Measurements from ENCODE around the gene DCLK1.
"Not testable (repeated sequence)": the region's sequence is repeated elsewhere in the genome, so short reads cannot be mapped to it uniquely, and the experiment has no call there.

The DCLK1 gene

GRCh38 chr13:35983206-35983605, 148.0 kb downstream of the DCLK1 start:
- no peak for DNase-seq

- no peak for DNase-seq
These were observed 151.7 kb downstream of the DCLK1 start for GRCh38 chr13:35979361-35979951.

- peak; percentile 29 for DNase-seq
These were observed 152.4 kb downstream of the DCLK1 start for GRCh38 chr13:35978607-35979316.

GRCh38 chr13:35977060-35977459, 154.1 kb downstream of the DCLK1 start:
- DNase-seq, result no peak

- no peak for DNase-seq
These were observed 155.1 kb downstream of the DCLK1 start for GRCh38 chr13:35976126-35976525.

GRCh38 chr13:35966951-35967350, 164.2 kb downstream of the DCLK1 start:
- not testable (repeated sequence) for DNase-seq

GRCh38 chr13:35966024-35966423, 165.2 kb downstream of the DCLK1 start:
- no peak for DNase-seq

- no peak for DNase-seq
These were observed 165.8 kb downstream of the DCLK1 start for GRCh38 chr13:35965226-35965927.

- no peak for DNase-seq
These were observed 166.4 kb downstream of the DCLK1 start for GRCh38 chr13:35964863-35965180.

GRCh38 chr13:35964011-35964862, 166.9 kb downstream of the DCLK1 start:
- no peak for DNase-seq

- no peak for DNase-seq
These were observed 169.5 kb downstream of the DCLK1 start for GRCh38 chr13:35961461-35962220.

GRCh38 chr13:35961002-35961401, 170.2 kb downstream of the DCLK1 start:
- no peak for DNase-seq

GRCh38 chr13:35957996-35958395, 173.2 kb downstream of the DCLK1 start:
- no peak for DNase-seq

- no peak for DNase-seq
These were observed 173.9 kb downstream of the DCLK1 start for GRCh38 chr13:35957241-35957731.

- DNase-seq, result no peak
These were observed 175.1 kb downstream of the DCLK1 start for GRCh38 chr13:35956074-35956473.

- DNase-seq, result no peak
These were observed 177.0 kb downstream of the DCLK1 start for GRCh38 chr13:35954207-35954560.

GRCh38 chr13:35953537-35954206, 177.5 kb downstream of the DCLK1 start:
- no peak for DNase-seq

- DNase-seq, result no peak
These were observed 183.9 kb downstream of the DCLK1 start for GRCh38 chr13:35947315-35947714.

- DNase-seq, result no peak
These were observed 185.8 kb downstream of the DCLK1 start for GRCh38 chr13:35945368-35945767.

GRCh38 chr13:35941374-35941773, 189.8 kb downstream of the DCLK1 start:
- DNase-seq, result no peak

- no peak for DNase-seq
These were observed 190.4 kb downstream of the DCLK1 start for GRCh38 chr13:35940734-35941133.
